Measurements from ENCODE around the gene C6orf47.

The C6orf47 gene

GRCh38 chr6:31658983-31659648 is 1.5 kb downstream of the C6orf47 start:
- DNase-seq: no peak

DNA sequence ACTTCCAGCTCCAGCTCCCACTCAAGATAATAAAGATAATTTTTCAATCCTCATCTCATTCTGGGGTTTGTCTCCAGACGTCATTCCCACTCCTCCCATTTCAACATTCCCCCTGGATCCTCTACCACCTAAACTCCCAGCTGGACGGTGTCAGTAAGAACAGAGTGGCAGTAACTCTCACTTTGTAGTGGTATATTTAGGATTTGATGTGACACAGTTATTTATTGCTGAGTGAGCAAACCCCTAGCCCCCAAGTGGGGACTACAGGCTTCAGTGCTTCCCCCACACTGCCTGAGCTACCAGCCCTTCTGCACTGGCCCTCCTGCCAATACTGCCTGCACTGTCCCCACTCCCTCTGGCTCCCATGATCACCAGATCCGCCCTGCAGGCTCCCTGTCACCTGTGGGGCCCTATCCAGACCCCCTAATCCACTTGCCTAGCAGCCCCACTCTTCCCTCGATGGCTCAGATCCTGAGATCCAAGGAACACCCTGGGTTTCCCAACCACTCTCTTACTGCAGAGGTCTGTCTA is 2.4 kb downstream of the C6orf47 start:
- no peak for DNase-seq

DNA sequence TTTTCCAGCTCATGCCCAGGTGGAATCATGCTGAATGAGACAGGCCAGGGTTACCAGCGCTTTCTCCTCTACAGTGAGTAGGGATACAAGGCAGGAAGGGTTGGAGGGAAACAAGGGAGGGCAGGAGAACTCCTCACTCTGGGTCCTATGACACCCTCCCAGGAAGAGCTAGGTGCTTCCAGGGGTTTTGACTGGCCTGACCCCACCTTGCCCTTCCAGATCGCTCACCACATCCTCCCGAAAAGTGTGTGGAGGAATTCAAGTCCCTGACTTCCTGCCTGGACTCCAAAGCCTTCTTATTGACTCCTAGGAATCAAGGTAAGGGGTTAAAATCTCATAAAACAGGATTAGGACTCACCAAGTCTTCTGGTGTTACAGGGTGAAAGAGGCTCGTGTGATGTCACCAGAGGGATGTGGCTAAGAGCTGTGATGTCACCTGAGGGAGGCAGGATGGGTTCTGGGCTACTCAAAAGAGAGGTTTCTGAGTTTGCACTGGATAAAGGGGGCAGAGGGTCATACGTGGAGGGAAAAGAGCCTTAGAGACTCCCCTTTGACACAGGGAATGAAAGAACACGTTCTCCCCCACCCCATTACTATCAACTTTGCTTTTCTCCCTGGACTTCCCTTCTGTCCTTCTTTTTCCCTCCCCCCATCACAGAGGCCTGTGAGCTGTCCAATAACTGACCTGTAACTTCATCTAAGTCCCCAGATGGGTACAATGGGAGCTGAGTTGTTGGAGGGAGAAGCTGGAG is 3.0 kb downstream of the C6orf47 start:
- no peak for DNase-seq

DNA sequence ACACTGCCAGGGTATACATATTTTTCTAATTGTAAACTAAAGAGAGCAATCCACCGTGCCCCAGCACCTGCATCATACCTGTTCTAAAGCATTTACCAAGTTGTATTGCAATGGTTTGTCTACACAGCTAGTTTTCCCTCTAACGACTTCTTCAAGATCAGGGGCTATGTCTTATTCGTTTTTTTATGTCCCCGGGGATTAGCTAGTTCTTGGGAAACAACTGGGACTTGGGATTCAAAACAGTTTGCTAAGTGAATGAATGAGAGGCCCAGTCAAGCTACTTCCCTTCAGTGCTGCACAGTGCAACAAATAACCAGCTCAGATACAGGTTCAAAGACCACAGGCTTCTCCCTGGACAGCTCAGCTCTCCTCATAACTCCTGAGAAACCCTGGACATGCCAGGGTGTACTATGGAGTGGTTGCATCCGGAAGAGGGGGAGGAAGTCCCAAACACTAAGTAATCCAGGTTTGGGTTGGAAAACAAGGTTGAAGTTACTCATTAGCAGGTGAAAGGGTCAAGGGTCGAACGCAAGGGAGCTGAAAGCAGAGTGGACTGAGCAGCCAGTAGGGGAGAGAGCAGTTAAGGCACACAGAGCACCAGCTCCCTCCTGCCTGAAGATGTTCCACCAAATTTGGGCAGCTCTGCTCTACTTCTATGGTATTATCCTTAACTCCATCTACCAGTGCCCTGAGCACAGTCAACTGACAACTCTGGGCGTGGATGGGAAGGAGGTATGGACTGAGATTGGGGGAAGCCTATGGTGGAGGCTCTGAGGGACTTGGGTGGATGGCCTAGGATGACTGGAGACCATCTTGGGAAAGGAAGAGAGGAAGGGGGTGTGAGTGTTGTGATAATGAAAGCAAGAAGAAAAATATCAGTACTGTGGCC is 5.0 kb downstream of the C6orf47 start, which contains the start of gene APOM:
APOM (plus strand) TSS at position 546 of the 889 bp plus-strand sequence; CDS start at position 619, 73 bp downstream.
- DNase-seq: no peak

GRCh38 chr6:31654574-31655348 is 5.8 kb downstream of the C6orf47 start:
- no peak for DNase-seq

- DNase-seq: no peak
Measured at GRCh38 chr6:31652925-31653724, 7.5 kb downstream of the C6orf47 start.

DNA sequence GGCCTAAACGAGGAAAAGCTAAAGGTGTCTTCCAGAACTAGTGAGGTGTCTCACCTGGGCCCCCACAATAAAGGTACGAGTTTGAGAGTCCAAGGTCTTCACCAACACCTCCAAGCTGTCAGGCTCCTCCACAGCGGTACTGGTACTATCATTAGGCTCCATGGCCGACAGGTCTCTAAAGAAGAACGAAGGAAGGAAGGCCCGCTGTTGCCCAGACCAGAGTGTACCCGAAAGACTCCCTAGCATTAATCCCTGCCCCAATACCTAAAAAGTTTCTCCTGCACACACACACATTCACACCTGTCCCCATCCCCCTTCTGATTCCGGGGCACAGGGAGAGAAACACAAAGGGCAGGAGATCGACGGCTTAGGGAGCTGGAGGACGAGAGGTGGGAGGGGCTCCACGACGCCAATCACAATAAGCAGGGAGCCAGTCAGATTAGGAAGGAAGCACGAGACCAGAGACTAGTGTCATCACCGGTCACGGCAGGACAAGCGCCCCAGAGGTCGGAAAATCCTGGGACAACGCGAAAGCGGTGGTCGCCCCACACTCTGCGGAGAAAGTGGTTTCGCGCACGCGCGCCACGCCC is 8.9 kb downstream of the C6orf47 start:
- no peak for DNase-seq

GRCh38 chr6:31645325-31645724 is 15.3 kb downstream of the C6orf47 start:
- no peak for DNase-seq

- no peak for DNase-seq
Measured at GRCh38 chr6:31643818-31644454, 16.6 kb downstream of the C6orf47 start.

DNA sequence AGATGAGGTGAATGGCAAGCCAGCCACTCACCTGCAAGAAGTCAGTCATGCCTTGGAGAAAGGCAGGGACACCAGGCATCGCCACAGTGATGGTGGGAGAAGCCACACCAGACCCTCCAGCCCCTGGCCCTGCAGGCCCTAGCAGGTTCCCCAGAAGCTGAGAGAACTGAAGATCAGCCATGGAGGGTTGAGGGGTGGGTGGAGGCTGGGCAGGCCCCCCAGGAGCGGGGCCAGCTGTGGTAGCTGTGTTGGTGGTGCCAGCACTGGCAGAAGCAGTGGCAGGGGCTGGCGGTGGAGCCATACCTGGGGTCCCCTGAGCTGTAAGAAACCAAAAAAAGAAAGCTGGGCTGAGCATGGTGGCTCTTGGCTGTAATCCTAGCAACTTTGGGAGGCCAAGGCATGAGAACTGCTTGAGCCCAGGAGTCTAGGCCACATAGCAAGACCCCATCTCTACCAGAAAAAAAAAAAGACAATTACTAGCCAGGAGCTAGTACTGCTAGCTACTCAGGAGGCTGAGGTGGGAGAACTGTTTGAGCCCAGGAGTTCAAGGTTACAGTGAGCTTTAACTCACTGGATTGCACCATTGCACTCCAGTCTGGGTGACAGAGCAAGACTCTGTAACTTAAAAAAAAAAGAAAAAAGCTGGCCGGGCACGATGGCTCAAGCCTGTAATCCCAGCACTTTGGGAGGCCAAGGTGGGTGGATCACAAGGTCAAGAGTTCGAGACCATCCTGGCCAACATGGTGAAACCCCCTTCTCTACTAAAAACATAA is 17.6 kb downstream of the C6orf47 start:
- DNase-seq: no peak

DNA sequence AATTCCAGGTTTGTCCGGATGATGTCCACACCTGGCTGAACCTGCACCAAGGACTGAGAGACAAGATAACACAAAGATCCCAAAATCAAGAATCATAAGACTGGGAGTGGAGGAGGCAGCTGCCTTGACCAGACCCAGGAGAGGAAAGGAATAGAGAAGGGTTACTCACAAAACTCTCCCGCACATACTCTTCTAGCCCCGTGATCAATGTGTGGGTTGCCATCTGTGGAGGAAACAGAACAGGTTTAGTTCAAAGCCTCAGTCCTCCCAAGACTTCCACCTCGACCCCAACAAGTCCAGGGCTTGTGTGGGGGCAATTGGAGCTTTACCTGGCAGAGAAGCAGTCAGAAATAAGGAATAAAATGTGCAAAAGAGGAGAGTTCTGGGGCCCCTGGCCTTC is 19.2 kb downstream of the C6orf47 start:
- DNase-seq: no peak

GRCh38 chr6:31640612-31641011 is 20.0 kb downstream of the C6orf47 start:
- no peak for DNase-seq

- DNase-seq: no peak
Measured at GRCh38 chr6:31639449-31639861, 21.1 kb downstream of the C6orf47 start.

DNA sequence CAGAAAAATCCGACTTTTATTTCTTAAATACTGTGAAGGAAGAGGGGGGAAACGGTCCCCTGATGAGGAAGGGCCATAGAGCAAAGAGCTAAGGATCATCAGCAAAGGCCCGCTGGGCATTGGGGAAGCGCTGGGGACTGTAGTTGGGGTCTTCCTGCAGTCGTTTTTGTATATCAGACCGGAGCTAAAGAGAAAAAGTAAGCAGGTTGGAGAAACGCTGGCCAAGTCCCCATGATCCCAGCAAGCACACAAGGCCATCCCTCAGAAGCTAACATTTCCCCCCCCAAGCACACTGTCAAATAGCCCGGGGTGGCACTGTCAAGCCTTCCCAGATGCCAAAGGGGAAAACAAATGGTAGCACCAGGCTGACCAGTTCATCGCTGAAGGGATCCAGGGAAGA is 21.5 kb downstream of the C6orf47 start:
- DNase-seq: no peak

GRCh38 chr6:31636698-31637596 is 23.6 kb downstream of the C6orf47 start:
- DNase-seq: no peak

DNA sequence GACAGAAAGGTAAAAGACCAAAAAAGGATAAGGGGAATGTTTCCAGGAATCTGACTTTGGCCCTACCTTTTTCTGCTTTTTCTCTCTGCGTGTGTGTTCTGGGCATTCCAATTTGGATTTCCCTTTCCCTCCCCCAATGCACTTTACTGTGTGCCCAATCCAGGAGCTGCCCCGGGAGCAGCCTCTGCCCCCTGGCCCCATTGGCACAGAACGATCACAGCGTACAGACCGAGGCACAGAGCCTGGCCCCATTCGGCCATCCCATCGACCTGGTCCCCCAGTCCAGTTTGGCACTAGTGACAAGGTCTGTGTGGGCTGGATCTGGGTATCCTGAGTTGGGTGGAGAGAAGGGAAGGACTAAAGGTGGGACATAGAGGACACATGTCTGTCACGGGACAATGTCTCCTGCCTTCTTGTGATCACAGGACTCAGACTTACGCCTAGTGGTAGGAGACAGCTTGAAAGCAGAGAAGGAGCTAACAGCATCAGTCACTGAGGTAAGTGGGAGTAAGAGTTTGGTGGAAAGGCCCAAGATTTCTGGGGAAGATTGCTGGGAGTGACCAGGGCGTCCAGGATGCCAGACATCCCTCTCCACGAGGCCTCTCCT is 25.5 kb downstream of the C6orf47 start:
- no peak for DNase-seq

GRCh38 chr6:31634131-31634530 is 26.4 kb downstream of the C6orf47 start:
- DNase-seq: no peak

- DNase-seq: no peak
Measured at GRCh38 chr6:31633447-31633846, 27.1 kb downstream of the C6orf47 start.

Data from right forelimb (tissue), 1 donor.